ENCODE data around the gene KIAA0232. TPM values are rescaled to one million over a fixed set of nuclear protein-coding genes. Genes with fewer than 3 reads are reported as not detected.

KIAA0232 gene
- total and polyA plus RNA-seq, 2 of the 8 experiments (the other 6 are each of a cell fraction or from before 2014, with no cell fraction given): 5.6 to 23.3 TPM

- DNase-seq (ENCODE audit: low read depth in 1 of 2, low spot score in 2 of 2) (no peak), FAIRE-seq (no peak)
- H3K4ac ChIP-seq (replicated peaks; ENCODE audit: insufficient read length, low read depth, low read length): no peak overlapping the region
- no peak overlapping the region for H2AK5ac ChIP-seq (ENCODE audit: low read depth, low read length)
- no peak overlapping the region for H3K9ac ChIP-seq (replicated peaks in 1 of 4; ENCODE audit: extremely low read depth in 1 of 4, low read depth in 3 of 4, low read length in 3 of 4)
- H3K27ac ChIP-seq (ENCODE audit: low read depth, low read length): no peak overlapping the region
- H3K9me3 ChIP-seq (ENCODE audit: insufficient read depth in 2 of 2, low read depth in 1 of 2, low read length in 1 of 2): peaks cover 7 to 11% of the 10 kb centered on the region in 2 experiments; a peak in 3 of 4 replicates
- H4K91ac ChIP-seq (replicated peaks; ENCODE audit: insufficient read length, low read length): no peak overlapping the region
- peaks cover 0 to 3% of the 10 kb centered on the region in 2 experiments for H4K20me1 ChIP-seq (replicated peaks in 1 of 2; ENCODE audit: control insufficient read depth in 1 of 2, insufficient read depth in 2 of 2, low read length in 2 of 2)
- no peak overlapping the region for H2BK120ac ChIP-seq (replicated peaks; ENCODE audit: low read depth, low read length)
- no peak overlapping the region for H3K4me2 ChIP-seq (ENCODE audit: insufficient read depth in 1 of 2, low read depth in 2 of 2, low read length in 2 of 2)
- peaks cover 0 to 37% of the 10 kb centered on the region in 2 experiments; a peak in 2 of 4 replicates for H3K79me2 ChIP-seq (ENCODE audit: control insufficient read depth in 1 of 2, insufficient read depth in 2 of 2, low read length in 2 of 2)
- ChIA-PET CTCF (ENCODE audit: partially characterized antibody) (interaction anchor here (1.1 kb wide), 1 partner anchor 103 kb away, joined by 3 read pairs; no protein-coding TSS in a partner anchor), POLR2A (ENCODE audit: partially characterized antibody) (no interaction called here)
- no peak overlapping the region for H2BK12ac ChIP-seq (ENCODE audit: low read depth, low read length)
- H3K27me3 ChIP-seq (replicated peaks in 1 of 4; ENCODE audit: control insufficient read depth in 3 of 4, extremely low read depth in 1 of 4, insufficient read depth in 3 of 4, low read length in 3 of 4): no peaks in the 10 kb centered on the region
- H2AFZ ChIP-seq (ENCODE audit: low read length): no peak overlapping the region
- H3K4me1 ChIP-seq (replicated peaks in 1 of 4; ENCODE audit: control insufficient read depth in 3 of 4, insufficient read depth in 4 of 4, low read length in 3 of 4): no peaks in the 10 kb centered on the region
- no peak overlapping the region for H2BK5ac ChIP-seq (ENCODE audit: low read depth, low read length)
- H3K36me3 ChIP-seq (ENCODE audit: control insufficient read depth in 2 of 4, insufficient read depth in 4 of 4, low read length in 3 of 4): peaks cover 0 to 18% (median 9%) of the 10 kb centered on the region in 4 experiments; a peak in 5 of 8 replicates
- H2BK20ac ChIP-seq (ENCODE audit: low read length): no peak overlapping the region
- no peak overlapping the region for H3K4me3 ChIP-seq (ENCODE audit: extremely low read depth in 1 of 4, insufficient read depth in 2 of 4, low read depth in 3 of 4, low read length in 4 of 4)
- no peaks in the 10 kb centered on the region; the same call in none of the 2 replicates for H3K79me1 ChIP-seq (ENCODE audit: low read depth, low read length)
- H3K56ac ChIP-seq (replicated peaks; ENCODE audit: insufficient read length, low read depth, low read length): no peak overlapping the region
- no peak overlapping the region for H4K8ac ChIP-seq (ENCODE audit: extremely low read depth, insufficient read depth, low read length)
- H2BK15ac ChIP-seq (ENCODE audit: low read length): no peak overlapping the region
- H3K23ac ChIP-seq (ENCODE audit: insufficient read length): no peak overlapping the region
- H3K18ac ChIP-seq (ENCODE audit: extremely low read depth, low read length): no peak overlapping the region
- no peak overlapping the region for H4K5ac ChIP-seq (ENCODE audit: insufficient read length, low read depth, low read length)
- no peaks in the 10 kb centered on the region for H3K23me2 ChIP-seq (ENCODE audit: low read depth, low read length)
- 89% methylated on average over 2 of the region's 2 CpGs; no CpG with 5 or more reads in 1 of the 2 experiments for WGBS, 2 experiments (ENCODE audit: extremely low coverage in 1 of 2, insufficient coverage in 1 of 2, insufficient read length in 1 of 2, insufficient replicate concordance in 2 of 2, low coverage in 1 of 2, low lambda C conversion rate in 2 of 2, missing lambda C conversion rate in 1 of 2)
- H3K14ac ChIP-seq (ENCODE audit: insufficient read length): no peak overlapping the region
- no peak for TF ChIP-seq SP4 (IDR thresholded peaks at IDR 0.05; ENCODE audit: low read length)
- TF ChIP-seq FOSL1 (IDR thresholded peaks at IDR 0.05; ENCODE audit: insufficient read depth, low read depth, low read length): no peak
- TF ChIP-seq CTCF (IDR thresholded peaks at IDR 0.05; ENCODE audit: control extremely low read depth in 1 of 3, insufficient read depth in 1 of 3, low read depth in 1 of 3, low read length in 3 of 3): no peak
- TF ChIP-seq CHD2 (IDR thresholded peaks at IDR 0.05; ENCODE audit: low read length): no peak
- no peak for TF ChIP-seq RAD21 (IDR thresholded peaks at IDR 0.05 in 1 of 2, conservative IDR thresholded peaks at IDR 0.05 in 1 of 2; ENCODE audit: low read depth in 2 of 2, low read length in 2 of 2)
- no peak for TF ChIP-seq RBBP5 (IDR thresholded peaks at IDR 0.05; ENCODE audit: borderline replicate concordance, low read depth, low read length)
These were observed 41.5 kb downstream of the KIAA0232 start for GRCh38 chr4:6824071-6824470.

Data from H1 (cell line).